Ecto neural progenitor cell (in vitro differentiated cells): ENCODE measurements around the gene TNF.

Experiments used
- DNase-seq: peaks from one replicate; pipeline ENCODE4 v3.0.0-alpha.2; 2018; ENCODE audit warnings: low spot score

TNF gene

GRCh38 chr6:31544676-31545075, 30.7 kb upstream of the TNF start:
- no peak for DNase-seq

- DNase-seq = no peak
These were observed 30.1 kb upstream of the TNF start for GRCh38 chr6:31545291-31545690.

- DNase-seq = peak; percentile 93
These were observed 28.9 kb upstream of the TNF start, which contains the start of gene ATP6V1G2 for GRCh38 chr6:31546339-31546957. TSS of gene ATP6V1G2 (minus strand) at chr6:31546608. CDS start at chr6:31546559, 49 bp downstream.

DNA sequence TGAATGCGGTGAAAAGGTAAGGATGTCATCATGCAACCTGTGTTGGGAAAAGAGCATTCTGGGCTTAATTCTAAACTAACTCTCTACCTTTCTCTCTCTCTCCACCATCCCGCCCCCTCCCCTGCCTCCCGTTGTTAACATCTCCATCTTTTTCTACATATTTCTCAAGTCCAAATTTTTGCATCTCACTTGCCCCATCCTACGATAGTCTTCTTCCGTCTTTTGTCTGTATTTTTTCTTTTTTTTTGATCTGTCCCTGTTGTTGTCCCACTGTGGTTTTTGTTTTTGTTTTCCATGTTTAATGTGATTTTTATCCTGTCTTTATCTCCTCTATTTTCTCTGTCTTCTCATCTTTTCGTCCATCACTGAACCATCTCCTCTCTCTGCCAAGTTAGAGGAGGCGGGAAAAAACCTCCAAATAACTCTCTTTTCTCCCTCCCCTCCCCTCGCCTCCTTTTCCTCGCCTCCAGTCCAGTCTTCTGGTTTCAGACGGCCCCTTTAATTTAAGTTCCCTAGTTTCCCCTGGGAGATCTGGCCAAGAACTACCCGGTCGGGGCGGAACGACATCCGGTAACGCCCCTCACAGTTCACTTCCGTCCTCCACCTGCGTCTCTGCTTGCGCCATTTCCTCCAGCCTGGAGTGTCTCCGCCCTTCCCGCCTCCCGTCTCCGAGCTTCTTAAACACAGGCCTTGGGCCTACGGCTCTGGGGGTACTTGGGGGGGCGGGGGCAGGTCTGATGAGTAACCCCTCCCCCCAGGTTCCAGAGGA, 28.2 kb upstream of the TNF start, which contains the start of gene NFKBIL1:
TSS of gene NFKBIL1 (plus strand) at position 651 of the 769 bp plus-strand sequence. CDS start at position 738, 87 bp downstream.
- peak; percentile 92 for DNase-seq

DNA sequence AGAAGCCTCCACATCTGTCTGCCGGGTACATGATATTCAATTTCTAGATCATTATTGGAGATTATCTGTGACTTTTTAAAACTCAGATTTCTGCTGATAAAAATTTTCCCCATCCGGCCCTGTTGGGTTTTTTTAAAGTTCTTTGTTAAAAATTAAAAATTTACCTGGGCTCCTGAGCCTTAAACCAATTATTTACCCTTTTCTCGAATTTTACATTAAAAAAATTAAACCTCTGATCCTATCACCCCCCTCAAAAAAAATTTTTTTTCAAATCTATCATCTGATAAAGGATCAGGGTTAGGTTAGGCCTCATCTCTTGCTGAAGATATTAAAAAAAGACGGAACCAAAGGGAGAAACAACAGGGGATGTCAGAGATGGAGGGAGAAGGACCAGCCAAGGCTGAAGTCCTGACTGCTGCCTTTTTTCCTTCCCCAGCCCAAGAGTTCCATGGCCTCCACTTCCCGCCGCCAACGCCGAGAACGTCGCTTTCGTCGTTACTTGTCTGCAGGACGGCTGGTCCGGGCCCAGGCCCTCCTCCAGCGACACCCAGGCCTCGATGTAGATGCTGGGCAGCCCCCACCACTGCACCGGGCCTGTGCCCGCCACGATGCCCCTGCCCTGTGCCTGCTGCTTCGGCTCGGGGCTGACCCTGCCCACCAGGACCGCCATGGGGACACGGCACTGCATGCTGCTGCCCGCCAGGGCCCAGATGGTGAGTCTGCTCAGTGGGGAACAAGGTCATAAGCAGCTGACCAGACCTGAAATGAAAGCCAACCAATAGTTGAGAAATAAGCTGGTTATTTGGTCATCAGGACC, 27.4 kb upstream of the TNF start:
- DNase-seq = no peak

DNA sequence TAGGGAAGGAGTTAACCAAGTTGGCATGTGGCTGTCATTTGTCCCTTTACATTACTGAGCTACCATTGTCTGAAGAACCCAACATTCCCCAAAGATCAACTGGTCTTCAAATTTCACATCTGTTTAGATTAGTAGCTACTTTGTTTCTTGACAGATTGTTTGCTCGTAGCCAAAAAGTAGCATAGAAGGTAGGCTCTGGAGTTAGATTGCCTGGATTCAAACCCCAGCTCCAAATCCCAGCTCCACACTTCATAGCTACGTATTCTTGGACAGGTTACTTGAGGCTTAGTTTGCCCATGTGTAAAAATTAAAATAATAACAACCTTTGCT, 26.9 kb upstream of the TNF start:
- DNase-seq = no peak

- DNase-seq = peak; percentile 58
These were observed 24.0 kb upstream of the TNF start for GRCh38 chr6:31551371-31551770.

DNA sequence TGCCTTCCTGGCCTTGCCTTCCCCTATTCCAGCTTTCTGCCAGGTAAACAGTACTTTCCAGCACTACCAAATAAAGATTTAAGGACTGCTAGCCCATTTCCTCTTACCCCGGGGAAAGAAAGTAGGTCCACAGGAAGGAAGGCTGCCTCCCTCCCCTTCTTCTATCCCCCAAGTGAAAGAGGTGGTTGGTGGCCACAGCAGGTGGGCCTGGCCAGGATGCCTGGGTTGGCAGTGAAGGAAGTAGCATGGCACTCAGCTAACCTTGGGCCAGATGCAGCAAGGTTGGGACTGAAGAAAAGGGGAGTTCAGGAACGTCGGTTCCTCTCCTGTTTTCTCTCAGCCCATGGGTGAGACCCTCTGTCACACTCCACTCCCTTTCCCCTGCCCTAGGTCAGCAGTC, 19.1 kb upstream of the TNF start:
- DNase-seq = no peak

DNA sequence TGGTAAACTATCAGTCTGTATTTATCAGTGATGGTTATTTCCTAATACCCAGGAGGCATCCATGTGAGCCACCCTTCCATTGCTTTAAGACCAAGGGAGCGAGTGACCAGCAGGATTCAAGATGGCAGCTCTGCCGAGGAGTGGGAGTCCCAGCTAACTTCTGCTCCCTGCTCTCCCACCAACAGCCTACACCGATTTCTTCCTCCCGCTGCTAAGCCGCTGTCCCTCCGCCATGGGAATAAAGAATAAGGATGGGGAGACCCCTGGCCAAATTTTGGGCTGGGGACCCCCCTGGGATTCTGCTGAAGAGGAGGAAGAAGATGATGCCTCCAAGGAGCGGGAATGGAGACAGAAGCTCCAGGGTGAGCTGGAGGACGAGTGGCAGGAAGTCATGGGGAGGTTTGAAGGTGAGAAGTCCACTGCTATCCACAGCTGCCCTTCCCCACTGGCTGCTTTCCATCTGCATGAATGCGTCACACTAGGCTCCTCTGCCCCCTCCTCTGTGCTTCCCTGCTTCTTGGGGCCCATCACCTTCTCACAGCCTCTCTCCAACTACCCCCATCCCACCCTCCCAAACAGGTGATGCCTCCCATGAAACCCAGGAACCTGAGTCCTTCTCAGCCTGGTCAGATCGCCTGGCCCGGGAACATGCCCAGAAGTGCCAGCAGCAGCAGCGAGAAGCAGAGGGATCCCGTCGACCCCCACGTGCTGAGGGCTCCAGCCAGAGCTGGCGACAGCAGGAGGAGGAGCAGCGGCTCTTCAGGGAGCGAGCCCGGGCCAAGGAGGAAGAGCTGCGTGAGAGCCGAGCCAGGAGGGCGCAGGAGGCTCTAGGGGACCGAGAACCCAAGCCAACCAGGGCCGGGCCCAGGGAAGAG, 17.7 kb upstream of the TNF start:
- no peak for DNase-seq

DNA sequence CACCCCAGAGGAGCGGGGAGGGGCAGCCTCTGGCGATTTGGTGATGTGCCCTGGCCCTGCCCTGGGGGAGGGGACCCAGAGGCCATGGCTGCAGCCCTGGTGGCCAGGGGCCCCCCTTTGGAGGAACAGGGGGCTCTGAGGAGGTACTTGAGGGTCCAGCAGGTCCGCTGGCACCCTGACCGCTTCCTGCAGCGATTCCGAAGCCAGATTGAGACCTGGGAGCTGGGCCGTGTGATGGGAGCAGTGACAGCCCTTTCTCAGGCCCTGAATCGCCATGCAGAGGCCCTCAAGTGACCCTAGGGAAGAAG, 17.1 kb upstream of the TNF start:
- no peak for DNase-seq

DNA sequence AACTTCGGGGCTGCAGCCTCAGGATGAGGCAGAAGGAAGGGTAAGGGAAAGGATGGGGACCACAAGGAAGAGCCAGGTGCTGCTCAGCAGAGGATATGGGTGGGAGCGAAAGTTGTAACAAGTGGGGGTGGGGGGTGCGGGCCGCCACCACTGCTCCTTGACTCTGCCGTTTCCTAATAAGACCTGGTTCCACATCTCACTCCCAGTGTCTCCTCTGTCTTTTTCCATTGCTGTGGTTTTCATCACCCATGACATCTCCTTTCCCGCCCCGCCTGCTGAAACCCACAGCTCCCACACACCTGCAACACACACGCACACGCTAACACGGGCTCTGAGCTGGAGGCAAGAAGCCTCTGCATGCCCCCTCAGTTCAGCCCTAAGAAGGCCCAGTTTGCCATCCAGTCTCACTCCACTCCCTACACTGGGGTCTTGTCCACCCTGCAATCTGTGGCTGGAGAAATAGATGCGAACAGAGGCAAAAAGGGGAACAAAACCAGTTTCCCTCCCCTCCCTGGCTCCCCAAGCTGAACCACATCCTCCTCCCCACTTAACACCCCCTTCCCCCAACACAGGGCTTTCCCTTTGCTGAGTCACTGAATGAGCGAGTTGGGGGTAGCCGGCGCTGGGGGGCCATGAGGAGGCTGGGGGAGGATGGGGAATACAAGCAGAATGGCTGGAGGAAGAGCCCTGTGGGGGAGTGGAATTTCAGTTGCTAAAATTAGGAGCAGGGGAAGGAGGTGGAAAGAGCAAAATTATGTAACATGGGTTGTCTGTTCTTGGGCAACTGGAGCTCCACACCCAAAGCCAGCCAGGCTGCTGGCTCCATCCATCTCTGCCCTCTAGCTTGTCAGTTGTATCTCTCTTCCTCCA, 16.5 kb upstream of the TNF start:
- no peak for DNase-seq

GRCh38 chr6:31559606-31559957, 15.8 kb upstream of the TNF start:
- DNase-seq = no peak

- DNase-seq = no peak
These were observed 15.2 kb upstream of the TNF start for GRCh38 chr6:31559958-31560696.

- DNase-seq = no peak
These were observed 14.7 kb upstream of the TNF start for GRCh38 chr6:31560697-31561058.

GRCh38 chr6:31567531-31568370, 7.6 kb upstream of the TNF start:
- no peak for DNase-seq

DNA sequence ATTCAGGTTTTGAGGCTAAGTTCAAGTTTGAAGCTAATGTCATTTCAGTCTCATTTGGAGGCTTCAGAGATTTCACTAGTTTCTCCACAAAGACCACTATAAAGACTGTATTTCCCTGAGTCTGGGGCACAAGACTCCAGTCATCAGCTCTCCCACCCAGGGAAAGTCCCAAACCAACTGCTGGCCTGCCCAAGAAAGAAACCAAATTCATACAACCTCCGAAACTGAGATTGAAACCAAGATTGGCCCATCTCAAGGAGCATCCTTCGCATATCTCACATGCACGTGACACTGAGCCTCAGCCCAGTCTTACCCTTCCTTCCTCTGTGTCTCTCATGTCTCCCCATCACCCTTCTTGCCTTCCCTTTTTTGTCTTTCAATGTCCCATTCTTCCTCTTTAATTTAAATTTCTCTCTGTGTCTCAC, 6.8 kb upstream of the TNF start:
- no peak for DNase-seq

DNA sequence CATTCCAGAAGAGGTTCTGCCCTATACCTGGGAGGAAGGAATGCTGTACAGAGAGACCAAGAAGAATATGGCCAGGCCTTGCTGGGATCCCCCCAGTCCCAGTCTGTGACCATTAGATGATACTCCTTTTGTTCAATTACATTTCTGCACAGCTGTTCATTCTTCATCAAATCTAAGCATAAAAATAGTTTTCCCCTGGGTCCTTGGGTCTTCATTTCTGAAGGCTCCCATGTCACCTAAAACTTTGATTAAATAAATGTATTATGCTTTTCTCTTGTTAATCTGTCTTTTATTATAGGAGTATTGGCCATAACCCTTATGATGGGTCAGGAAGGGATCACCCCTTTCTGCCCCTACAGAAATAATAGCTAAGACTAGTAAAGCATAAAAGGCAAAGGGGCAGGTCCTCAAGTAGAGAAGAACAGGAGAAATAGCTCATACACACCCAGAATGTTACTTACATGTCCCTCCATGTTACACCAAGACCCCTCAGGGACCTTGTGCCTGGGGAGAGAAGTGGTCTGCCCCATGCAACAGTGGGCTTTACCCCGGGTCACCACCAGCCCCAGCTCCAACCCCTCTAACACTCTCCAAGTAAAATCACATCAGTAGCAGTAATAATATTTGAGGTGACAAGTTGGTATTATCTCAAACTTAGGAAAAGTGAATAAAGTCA, 5.4 kb upstream of the TNF start:
- no peak for DNase-seq

DNA sequence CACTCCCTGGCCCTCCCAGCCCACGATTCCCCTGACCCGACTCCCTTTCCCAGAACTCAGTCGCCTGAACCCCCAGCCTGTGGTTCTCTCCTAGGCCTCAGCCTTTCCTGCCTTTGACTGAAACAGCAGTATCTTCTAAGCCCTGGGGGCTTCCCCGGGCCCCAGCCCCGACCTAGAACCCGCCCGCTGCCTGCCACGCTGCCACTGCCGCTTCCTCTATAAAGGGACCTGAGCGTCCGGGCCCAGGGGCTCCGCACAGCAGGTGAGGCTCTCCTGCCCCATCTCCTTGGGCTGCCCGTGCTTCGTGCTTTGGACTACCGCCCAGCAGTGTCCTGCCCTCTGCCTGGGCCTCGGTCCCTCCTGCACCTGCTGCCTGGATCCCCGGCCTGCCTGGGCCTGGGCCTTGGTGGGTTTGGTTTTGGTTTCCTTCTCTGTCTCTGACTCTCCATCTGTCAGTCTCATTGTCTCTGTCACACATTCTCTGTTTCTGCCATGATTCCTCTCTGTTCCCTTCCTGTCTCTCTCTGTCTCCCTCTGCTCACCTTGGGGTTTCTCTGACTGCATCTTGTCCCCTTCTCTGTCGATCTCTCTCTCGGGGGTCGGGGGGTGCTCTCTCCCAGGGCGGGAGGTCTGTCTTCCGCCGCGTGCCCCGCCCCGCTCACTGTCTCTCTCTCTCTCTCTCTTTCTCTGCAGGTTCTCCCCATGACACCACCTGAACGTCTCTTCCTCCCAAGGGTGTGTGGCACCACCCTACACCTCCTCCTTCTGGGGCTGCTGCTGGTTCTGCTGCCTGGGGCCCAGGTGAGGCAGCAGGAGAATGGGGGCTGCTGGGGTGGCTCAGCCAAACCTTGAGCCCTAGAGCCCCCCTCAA, 3.1 kb upstream of the TNF start, which contains the start of gene LTA:
TSS of gene LTA (plus strand) at position 249 of the 871 bp plus-strand sequence. CDS start at position 703, 454 bp downstream.
- no peak for DNase-seq
